HL-60 (cell line): ENCODE measurements around the gene CDC42BPB.
"Not testable (repeated sequence)": the region's sequence is repeated elsewhere in the genome, so short reads cannot be mapped to it uniquely, and the experiment has no call there.

Source experiments
- DNase-seq, 2 experiments: peaks; one replicate each; pipeline ENCODE4 v3.0.0-alpha.2; 2010 to 2020; ENCODE audit warnings: low read depth in 1 of 2, low spot score in 1 of 2
- H3K27ac ChIP-seq: fragments of 250-450 bp; sonication (Bioruptor Pico); replicated peaks from 2 replicates; pipeline ENCODE4 v1.5.1; 2020; ENCODE audit warnings: mild to moderate bottlenecking, moderate library complexity
- H3K27me3 ChIP-seq: fragments of 250-450 bp; sonication (Bioruptor Pico); 2 replicates; pipeline ENCODE4 v1.5.1; 2021; ENCODE audit warnings: mild to moderate bottlenecking, moderate library complexity; ENCODE audit not compliant: insufficient read depth, poor library complexity, severe bottlenecking
- H3K4me3 ChIP-seq: replicated peaks from 2 replicates; pipeline ENCODE4 v1.5.1; 2011; ENCODE audit warnings: mild to moderate bottlenecking, control low read depth, low read length; ENCODE audit not compliant: insufficient read depth
- GABPA ChIP-seq: IDR thresholded peaks from 2 replicates; pipeline ENCODE4 v1.6.1; 2012; ENCODE audit warnings: low read depth
- POLR2AphosphoS5 ChIP-seq: IDR thresholded peaks from 2 replicates; pipeline ENCODE4 v1.6.1; 2012; ENCODE audit warnings: low read depth
- REST ChIP-seq: IDR thresholded peaks from 2 replicates; pipeline ENCODE4 v1.6.1; 2012; ENCODE audit warnings: low read depth; ENCODE audit not compliant: insufficient replicate concordance
- SPI1 ChIP-seq: IDR thresholded peaks from 2 replicates; pipeline ENCODE4 v1.6.1; 2012; ENCODE audit warnings: low read depth, mild to moderate bottlenecking, borderline replicate concordance
- TF ChIP-seq, protein P1 (sequence below): IDR thresholded peaks from one replicate; pipeline ENCODE4 v1.5.1; 2011; ENCODE audit warnings: low read length, control low read depth, inconsistent platforms; ENCODE audit not compliant: insufficient read depth

Gene CDC42BPB

GRCh38 chr14:103055695-103056094, 1.7 kb downstream of the CDC42BPB start:
- no peak overlapping the region for H3K4me3 ChIP-seq
- H3K27ac ChIP-seq: no peak overlapping the region

GRCh38 chr14:103052407-103052806, 4.9 kb downstream of the CDC42BPB start:
- H3K4me3 ChIP-seq: no peak overlapping the region
- H3K27me3 ChIP-seq: peaks cover 14% of the 10 kb centered on the region
- H3K27ac ChIP-seq: no peak overlapping the region
- TF ChIP-seq POLR2AphosphoS5 (no peak), REST (no peak), GABPA (no peak), SPI1 (peak; percentile 38; the same call in 1 of the 2 replicates)
- TF ChIP-seq, protein P1, sequence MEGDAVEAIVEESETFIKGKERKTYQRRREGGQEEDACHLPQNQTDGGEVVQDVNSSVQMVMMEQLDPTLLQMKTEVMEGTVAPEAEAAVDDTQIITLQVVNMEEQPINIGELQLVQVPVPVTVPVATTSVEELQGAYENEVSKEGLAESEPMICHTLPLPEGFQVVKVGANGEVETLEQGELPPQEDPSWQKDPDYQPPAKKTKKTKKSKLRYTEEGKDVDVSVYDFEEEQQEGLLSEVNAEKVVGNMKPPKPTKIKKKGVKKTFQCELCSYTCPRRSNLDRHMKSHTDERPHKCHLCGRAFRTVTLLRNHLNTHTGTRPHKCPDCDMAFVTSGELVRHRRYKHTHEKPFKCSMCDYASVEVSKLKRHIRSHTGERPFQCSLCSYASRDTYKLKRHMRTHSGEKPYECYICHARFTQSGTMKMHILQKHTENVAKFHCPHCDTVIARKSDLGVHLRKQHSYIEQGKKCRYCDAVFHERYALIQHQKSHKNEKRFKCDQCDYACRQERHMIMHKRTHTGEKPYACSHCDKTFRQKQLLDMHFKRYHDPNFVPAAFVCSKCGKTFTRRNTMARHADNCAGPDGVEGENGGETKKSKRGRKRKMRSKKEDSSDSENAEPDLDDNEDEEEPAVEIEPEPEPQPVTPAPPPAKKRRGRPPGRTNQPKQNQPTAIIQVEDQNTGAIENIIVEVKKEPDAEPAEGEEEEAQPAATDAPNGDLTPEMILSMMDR: no peak
- peak in 1 of 2 experiments; percentile 55 for DNase-seq

More at GRCh38 chr14:103055695-103056094, 1.7 kb downstream of the CDC42BPB start:
- no peak for TF ChIP-seq POLR2AphosphoS5
- TF ChIP-seq SPI1: no peak
- TF ChIP-seq, protein P1: no peak
- TF ChIP-seq GABPA: no peak
- TF ChIP-seq REST: no peak
- no peak for DNase-seq
- peaks cover 36% of the 10 kb centered on the region for H3K27me3 ChIP-seq

GRCh38 chr14:103050935-103051334, 6.4 kb downstream of the CDC42BPB start:
- peaks cover 13% of the 10 kb centered on the region for H3K27me3 ChIP-seq
- DNase-seq: no peak
- TF ChIP-seq REST: no peak
- TF ChIP-seq SPI1: no peak
- no peak for TF ChIP-seq GABPA
- TF ChIP-seq, protein P1: no peak
- TF ChIP-seq POLR2AphosphoS5: no peak
- no peak overlapping the region for H3K27ac ChIP-seq
- H3K4me3 ChIP-seq: no peak overlapping the region

DNA sequence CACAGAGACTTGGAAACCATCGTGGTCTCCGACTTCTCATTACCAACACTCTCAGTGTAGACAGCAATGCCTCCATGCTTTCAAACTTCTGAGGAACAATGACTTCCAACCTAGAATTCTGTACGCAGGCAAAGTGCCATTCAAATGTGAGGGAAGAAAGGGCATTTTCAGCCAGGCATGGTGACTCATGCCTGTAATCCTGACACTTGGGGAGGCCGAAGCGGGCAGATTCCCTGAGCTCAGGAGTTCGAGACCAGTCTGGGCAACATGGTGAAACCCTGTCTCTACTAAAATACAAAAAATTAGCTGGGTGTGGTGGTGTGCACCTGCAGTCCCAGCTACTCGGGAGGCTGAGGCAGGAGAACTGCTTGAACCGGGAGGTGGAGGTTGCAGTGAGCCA, 9.9 kb downstream of the CDC42BPB start:
- not testable (repeated sequence) for H3K27ac ChIP-seq, DNase-seq, H3K4me3 ChIP-seq, H3K27me3 ChIP-seq
